Liver (tissue), 9 donors: ENCODE data around the gene MAN2A1. TPM values are rescaled to one million over a fixed set of nuclear protein-coding genes. Genes with fewer than 3 reads are reported as not detected.

Source experiments
- DNase-seq: peaks from one replicate; pipeline ENCODE4 v3.0.0-alpha.2; 2017; ENCODE audit warnings: low spot score
- H3K27ac ChIP-seq, 2 donors: one replicate each; pipeline ENCODE4 v1.7.0; 2013; ENCODE audit warnings: inconsistent platforms in 2 of 2, low read length in 2 of 2, control low read depth in 1 of 2, low read depth in 1 of 2, mild to moderate bottlenecking in 1 of 2
- H3K27me3 ChIP-seq, 4 donors: one replicate each; pipeline versions ENCODE4 v1.6.1 to v1.7.0; 2013; ENCODE audit warnings: low read length in 3 of 4, inconsistent platforms in 1 of 4, mild to moderate bottlenecking in 1 of 4, moderate library complexity in 1 of 4; ENCODE audit not compliant: control insufficient read depth in 4 of 4, insufficient read depth in 4 of 4
- H3K36me3 ChIP-seq, 4 donors: one replicate each; pipeline versions ENCODE4 v1.6.1 to v1.7.0; 2013; ENCODE audit warnings: low read length in 3 of 4, mild to moderate bottlenecking in 3 of 4, low read depth in 1 of 4, moderate library complexity in 1 of 4; ENCODE audit not compliant: control insufficient read depth in 4 of 4, insufficient read depth in 3 of 4
- H3K4me1 ChIP-seq, 4 donors: one replicate each; pipeline versions ENCODE4 v1.6.1 to v1.7.0; 2013; ENCODE audit warnings: low read length in 3 of 4, mild to moderate bottlenecking in 3 of 4, moderate library complexity in 1 of 4; ENCODE audit not compliant: control insufficient read depth in 4 of 4, insufficient read depth in 4 of 4
- H3K4me3 ChIP-seq, 3 donors: one replicate each; pipeline versions ENCODE4 v1.6.1 to v1.7.0; 2013; ENCODE audit warnings: low read length in 3 of 3, control low read depth in 1 of 3, low read depth in 1 of 3, mild to moderate bottlenecking in 1 of 3
- H3K9ac ChIP-seq, 2 donors: one replicate each; pipeline ENCODE4 v1.7.0; 2013; ENCODE audit warnings: low read length in 2 of 2, mild to moderate bottlenecking in 2 of 2, moderate library complexity in 2 of 2, control low read depth in 1 of 2, low read depth in 1 of 2
- H3K9me3 ChIP-seq, 4 donors: one replicate each; pipeline versions ENCODE4 v1.6.1 to v1.7.0; 2013; ENCODE audit warnings: low read length in 3 of 4; ENCODE audit not compliant: control insufficient read depth in 4 of 4
- ATF3 ChIP-seq: IDR thresholded peaks from 2 replicates; pipeline ENCODE4 v1.6.1; 2016; ENCODE audit warnings: antibody characterized with exemption
- CTCF ChIP-seq: fragments of 150-350 bp; IDR thresholded peaks from 2 replicates; pipeline ENCODE4 v1.5.1; 2017; ENCODE audit warnings: improper control_type of control experiment, low read depth, low read length; ENCODE audit not compliant: missing input control
- EGR1 ChIP-seq, 2 donors: IDR thresholded peaks; 2 replicates each; pipeline ENCODE4 v1.6.1; 2016 to 2018; ENCODE audit warnings: antibody characterized with exemption in 2 of 2, low read depth in 2 of 2
- FOXA1 ChIP-seq: IDR thresholded peaks from 2 replicates; pipeline ENCODE4 v1.6.1; 2016; ENCODE audit warnings: antibody characterized with exemption
- FOXA2 ChIP-seq: IDR thresholded peaks from 2 replicates; pipeline ENCODE4 v1.6.1; 2016; ENCODE audit warnings: antibody characterized with exemption
- GABPA ChIP-seq, 2 donors: IDR thresholded peaks in 1 of 2; conservative IDR thresholded peaks in 1 of 2; 2 replicates each; pipeline ENCODE4 v1.6.1; 2016; ENCODE audit warnings: antibody characterized with exemption in 2 of 2, mild to moderate bottlenecking in 1 of 2, moderate library complexity in 1 of 2
- HNF4A ChIP-seq, 2 donors: conservative IDR thresholded peaks; 2 replicates each; pipeline ENCODE4 v1.6.1; 2016; ENCODE audit warnings: antibody characterized with exemption in 2 of 2, mild to moderate bottlenecking in 2 of 2
- HNF4G ChIP-seq: IDR thresholded peaks from 2 replicates; pipeline ENCODE4 v1.6.1; 2016; ENCODE audit warnings: antibody characterized with exemption
- JUND ChIP-seq, 2 donors: IDR thresholded peaks; 2 replicates each; pipeline ENCODE4 v1.6.1; 2016; ENCODE audit warnings: antibody characterized with exemption in 2 of 2
- MAX ChIP-seq: IDR thresholded peaks from 2 replicates; pipeline ENCODE4 v1.6.1; 2016; ENCODE audit warnings: antibody characterized with exemption
- NR2F2 ChIP-seq: IDR thresholded peaks from 2 replicates; pipeline ENCODE4 v1.6.1; 2016; ENCODE audit warnings: antibody characterized with exemption
- RAD21 ChIP-seq, 2 donors: IDR thresholded peaks; 2 replicates each; pipeline ENCODE4 v1.6.1; 2016; ENCODE audit warnings: antibody characterized with exemption in 2 of 2, mild to moderate bottlenecking in 2 of 2
- REST ChIP-seq: IDR thresholded peaks from 2 replicates; pipeline ENCODE4 v1.6.1; 2016; ENCODE audit warnings: antibody characterized with exemption, mild to moderate bottlenecking
- RXRA ChIP-seq, 2 donors: IDR thresholded peaks; 2 replicates each; pipeline ENCODE4 v1.6.1; 2017 to 2018; ENCODE audit warnings: antibody characterized with exemption in 2 of 2, mild to moderate bottlenecking in 1 of 2
- SP1 ChIP-seq: IDR thresholded peaks from 2 replicates; pipeline ENCODE4 v1.6.1; 2018; ENCODE audit warnings: antibody characterized with exemption, mild to moderate bottlenecking
- TAF1 ChIP-seq: conservative IDR thresholded peaks from 2 replicates; pipeline ENCODE4 v1.6.1; 2016; ENCODE audit warnings: antibody characterized with exemption, mild to moderate bottlenecking
- YY1 ChIP-seq: IDR thresholded peaks from 2 replicates; pipeline ENCODE4 v1.6.1; 2016; ENCODE audit warnings: antibody characterized with exemption, mild to moderate bottlenecking
- ZBTB33 ChIP-seq: IDR thresholded peaks from 2 replicates; pipeline ENCODE4 v1.6.1; 2016; ENCODE audit warnings: antibody characterized with exemption
- WGBS: extraction: QIAGEN DNeasy Blood & Tissue Kit; methylation state at CpG from one replicate; pipeline ENCODE4 v1.1.7; 2013; 5-methylcytosine and 5-hydroxymethylcytosine counted together
- polyA plus RNA-seq, 2 donors: library from polyadenylated mRNA; stranded (reverse) in 1 of 2; unstranded in 1 of 2; fragments of 200-250 nt in 1 of 2; fragments of >200 nt in 1 of 2; fragmentation: Nextera tagmentation in 1 of 2; extraction: Ambion mirVana in 1 of 2; gene quantifications; one replicate each; pipeline versions ENCODE4 v1.2.1 to v1.2.3, GENCODE V29; 2013 to 2015
- total RNA-seq, 2 donors: library from RNA; depleted of rRNA; stranded (reverse); fragments of >200 nt; gene quantifications; one replicate each; pipeline ENCODE4 v1.2.3, GENCODE V29; 2014
- donor health status: healthy.
- donor health status: healthy.
- donor health status: healthy.
- donor health status: healthy.
- donor health status: healthy.

The MAN2A1 gene
- total and polyA plus RNA-seq, 4 donors, result 21.4 to 82.8 (median 47.3) TPM

GRCh38 chr5:109803854-109804253, 114.1 kb downstream of the MAN2A1 start:
- H3K9ac ChIP-seq, result peak overlapping the region in 1 of 2 donors; percentile 16
- H3K27me3 ChIP-seq, result no peaks in the 10 kb centered on the region
- TF ChIP-seq RXRA (IDR thresholded peaks at IDR 0.05) (peak in 1 of 2 donors; percentile 29), SP1 (peak; percentile 37), RAD21 (IDR thresholded peaks at IDR 0.05) (peak in 1 of 2 donors; percentile 19), MAX (peak; percentile 8), YY1 (peak; percentile 79), REST (peak; percentile 28), FOXA1 (no peak), HNF4A (conservative IDR thresholded peaks at IDR 0.05) (peak; percentile 6 to 63), HNF4G (no peak), JUND (IDR thresholded peaks at IDR 0.05) (no peak), FOXA2 (no peak)
- peaks cover 3 to 20% (median 15%) of the 10 kb centered on the region in 4 donors for H3K4me1 ChIP-seq
- no peaks in the 10 kb centered on the region for H3K9me3 ChIP-seq
- peaks cover 0 to 7% (median 2%) of the 10 kb centered on the region in 4 donors for H3K36me3 ChIP-seq
- no peak for DNase-seq
- H3K27ac ChIP-seq, result peak overlapping the region; percentile 40 to 70
- H3K4me3 ChIP-seq, result peak overlapping the region in 1 of 3 donors; percentile 33
- WGBS, result 41% methylated on average over 2 of the region's 2 CpGs

GRCh38 chr5:109805472-109805871, 115.7 kb downstream of the MAN2A1 start:
- Histone ChIP-seq H3K27me3 (no peaks in the 10 kb centered on the region), H3K36me3 (peaks cover 0 to 6% (median 2%) of the 10 kb centered on the region in 4 donors), H3K9ac (no peak overlapping the region), H3K4me1 (peaks cover 3 to 20% (median 15%) of the 10 kb centered on the region in 4 donors), H3K27ac (peak overlapping the region; percentile 70 to 82), H3K9me3 (no peaks in the 10 kb centered on the region), H3K4me3 (no peak overlapping the region)
- TF ChIP-seq RXRA (IDR thresholded peaks at IDR 0.05), result no peak
- peak; percentile 75 for TF ChIP-seq YY1
- TF ChIP-seq GABPA (IDR thresholded peaks at IDR 0.05 in 1 of 2, conservative IDR thresholded peaks at IDR 0.05 in 1 of 2), result no peak
- no peak for TF ChIP-seq MAX
- TF ChIP-seq REST, result peak; percentile 59
- TF ChIP-seq ZBTB33, result no peak
- no peak for TF ChIP-seq HNF4G
- no peak for TF ChIP-seq CTCF
- TF ChIP-seq RAD21 (IDR thresholded peaks at IDR 0.05), result peak; percentile 4 to 5
- TF ChIP-seq JUND (IDR thresholded peaks at IDR 0.05), result no peak
- TF ChIP-seq FOXA1, result no peak
- peak; percentile 79 for TF ChIP-seq TAF1
- TF ChIP-seq FOXA2, result no peak
- TF ChIP-seq HNF4A (conservative IDR thresholded peaks at IDR 0.05), result no peak
- peak; percentile 61 for TF ChIP-seq SP1
- no peak for TF ChIP-seq EGR1 (IDR thresholded peaks at IDR 0.05; ENCODE audit: low read depth in 2 of 2)
- no peak for TF ChIP-seq ATF3
- TF ChIP-seq NR2F2, result no peak
- DNase-seq, result no peak
- WGBS, result 31% methylated on average over 3 of the region's 3 CpGs
